Heart left ventricle (tissue), 16 donors: ENCODE measurements around the gene APOBEC3H. TPM values are rescaled to one million over a fixed set of nuclear protein-coding genes. Genes with fewer than 3 reads are reported as not detected.

Source experiments
- ATAC-seq, 4 donors: fragments of 200-7000 bp; cut with Tn5 transposase; one replicate each; pipeline ENCODE4 v1.9.1; 2020 to 2022; ENCODE audit warnings: moderate library complexity in 4 of 4, mild to moderate bottlenecking in 3 of 4, moderate number of reproducible peaks in 1 of 4
- DNase-seq, 5 donors: peaks; one replicate each; pipeline ENCODE4 v3.0.0-alpha.2; 2020
- H3K27ac ChIP-seq, 12 donors: fragments of 200-600 bp; sonication (generic) in 4 of 12; one replicate each; pipeline versions ENCODE4 v1.5.0 to v1.8.0; 2016 to 2022; ENCODE audit warnings: mild to moderate bottlenecking in 2 of 12
- H3K27me3 ChIP-seq, 9 donors: fragments of 200-600 bp; sonication (generic) in 2 of 9; one replicate each; pipeline versions ENCODE4 v1.5.1 to v1.8.0; 2016 to 2022; ENCODE audit warnings: mild to moderate bottlenecking in 3 of 9
- H3K36me3 ChIP-seq, 9 donors: fragments of 200-600 bp; sonication (generic) in 2 of 9; one replicate each; pipeline versions ENCODE4 v1.5.0 to v1.8.0; 2018 to 2022; ENCODE audit warnings: mild to moderate bottlenecking in 2 of 9
- H3K4me1 ChIP-seq, 12 donors: fragments of 200-600 bp; sonication (generic) in 4 of 12; one replicate each; pipeline versions ENCODE4 v1.5.0 to v1.8.0; 2016 to 2022; ENCODE audit warnings: mild to moderate bottlenecking in 3 of 12
- H3K4me3 ChIP-seq, 12 donors: fragments of 200-600 bp; sonication (generic) in 4 of 12; one replicate each; pipeline versions ENCODE4 v1.5.0 to v1.8.0; 2017 to 2022; ENCODE audit warnings: mild to moderate bottlenecking in 9 of 12, moderate library complexity in 4 of 12
- H3K9me3 ChIP-seq, 12 donors: fragments of 200-600 bp; sonication (generic) in 4 of 12; one replicate each; pipeline versions ENCODE4 v1.5.0 to v1.8.0; 2016 to 2022; ENCODE audit warnings: mild to moderate bottlenecking in 1 of 12
- POLR2A ChIP-seq, 2 donors: fragments of 450-650 bp; IDR thresholded peaks; one replicate each; pipeline ENCODE4 v1.6.1; 2017; ENCODE audit warnings: antibody characterized with exemption in 2 of 2, mild to moderate bottlenecking in 2 of 2, moderate library complexity in 2 of 2
- WGBS, 4 donors: extraction: QIAGEN DNeasy Blood & Tissue Kit in 2 of 4; methylation state at CpG; one replicate each; pipeline versions ENCODE4 v1.1.5 to v1.1.7; 2013 to 2018; 5-methylcytosine and 5-hydroxymethylcytosine counted together
- intact Hi-C, 10 donors: fragments of 100-400 bp; cut with DNase I; formaldehyde crosslinking; loops; one replicate each; pipeline versions ENCODE4 v1.11.1 to v1.14.2; 2022
- polyA plus RNA-seq, 2 donors: library from polyadenylated mRNA; stranded (reverse); fragments of 200-250 nt; gene quantifications; one replicate each; pipeline ENCODE4 v1.2.3, GENCODE V29; 2013
- total RNA-seq, 9 donors: library from RNA; depleted of rRNA in 2 of 9; stranded (reverse); fragments of >200 nt in 2 of 9; fragmentation: NEBNext Ultra II Directional in 3 of 9; extraction: Animal tissue kit (Norgen Biotek cat#: 25700) in 3 of 9; gene quantifications; one replicate each; pipeline versions ENCODE4 v1.1.0 to v1.2.4, GENCODE V29; 2016 to 2023
- TF ChIP-seq, protein P1 (sequence below), 12 donors: fragments of 200-600 bp; sonication (generic) in 4 of 12; IDR thresholded peaks; one replicate each; pipeline versions ENCODE4 v1.5.0 to v1.8.0; 2018 to 2022; ENCODE audit warnings: antibody characterized with exemption in 12 of 12, mild to moderate bottlenecking in 5 of 12
- donor health status: ischemic (EF 13 %, LVEDD 7.1; RV severe dilation, severe dysfunction).
- donor health status: healthy with polysubstance abuse.
- donor health status: DM: no; HTN: yes; CAD: no.
- donor health status: DM: no; HTN: no; CAD: no.
- donor health status: ischemic (EF 25% LVEDD 6.9; RV normal size, moderate dysfunction).
- donor health status: ischemic (EF 25% LVEDD 5.7; RV mildly dilated, moderate dysfunction).
- donor health status: healthy.
- donor health status: DM: yes; HTN: yes; CAD: no.
- donor health status: ischemic (EF 35%, LVEDD 5.7; RV mildly dilated, moderate dysfunction).
- donor health status: nonischemic (EF 11% LVEDD 7.7; RV severe dilation, severe dysfunction).
- donor health status: DM: yes; HTN: yes; CAD: no.
- donor health status: PGD.
- donor health status: ischemic (EF 29% LVEDD 5.4; RV normal size, mild dysfunction).
- donor health status: nonischemic (EF 23%, LVEDD 6.1; RV moderate dilation, normal function).

The APOBEC3H gene
- total and polyA plus RNA-seq, 11 donors: 0.21 to 1.7 (median 0.60) TPM; not detected in 6

GRCh38 chr22:39150848-39151215 is 53.8 kb downstream of the APOBEC3H start:
- peak in 1 of 4 donors; percentile 4 for ATAC-seq
- peak overlapping the region in 9 of 12 donors; percentile 71 to 99 (median 94) for H3K4me3 ChIP-seq
- DNase-seq: peak in 1 of 5 donors; percentile 25
- H3K36me3 ChIP-seq: peaks cover 0 to 25% (median 9%) of the 10 kb centered on the region in 9 donors
- TF ChIP-seq POLR2A (IDR thresholded peaks at IDR 0.05): no peak
- TF ChIP-seq, protein P1, sequence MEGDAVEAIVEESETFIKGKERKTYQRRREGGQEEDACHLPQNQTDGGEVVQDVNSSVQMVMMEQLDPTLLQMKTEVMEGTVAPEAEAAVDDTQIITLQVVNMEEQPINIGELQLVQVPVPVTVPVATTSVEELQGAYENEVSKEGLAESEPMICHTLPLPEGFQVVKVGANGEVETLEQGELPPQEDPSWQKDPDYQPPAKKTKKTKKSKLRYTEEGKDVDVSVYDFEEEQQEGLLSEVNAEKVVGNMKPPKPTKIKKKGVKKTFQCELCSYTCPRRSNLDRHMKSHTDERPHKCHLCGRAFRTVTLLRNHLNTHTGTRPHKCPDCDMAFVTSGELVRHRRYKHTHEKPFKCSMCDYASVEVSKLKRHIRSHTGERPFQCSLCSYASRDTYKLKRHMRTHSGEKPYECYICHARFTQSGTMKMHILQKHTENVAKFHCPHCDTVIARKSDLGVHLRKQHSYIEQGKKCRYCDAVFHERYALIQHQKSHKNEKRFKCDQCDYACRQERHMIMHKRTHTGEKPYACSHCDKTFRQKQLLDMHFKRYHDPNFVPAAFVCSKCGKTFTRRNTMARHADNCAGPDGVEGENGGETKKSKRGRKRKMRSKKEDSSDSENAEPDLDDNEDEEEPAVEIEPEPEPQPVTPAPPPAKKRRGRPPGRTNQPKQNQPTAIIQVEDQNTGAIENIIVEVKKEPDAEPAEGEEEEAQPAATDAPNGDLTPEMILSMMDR (IDR thresholded peaks at IDR 0.05): no peak
- H3K27ac ChIP-seq: peak overlapping the region in 11 of 12 donors; percentile 82 to 99 (median 94)
- intact Hi-C loops: loop anchor here in 4 of 10 donors (5.0 kb wide), 2 partner anchors 166 to 371 kb away; partner anchors contain the start of genes RPL3 (in 4 of the 4) and ATF4 (in 1 of the 4)
- H3K9me3 ChIP-seq: no peaks in the 10 kb centered on the region
- peaks cover 0 to 68% (median 44%) of the 10 kb centered on the region in 12 donors for H3K4me1 ChIP-seq
- WGBS, 4 donors: 33 to 60% (median 51%) methylated on average over 6 of the region's 6 CpGs
- H3K27me3 ChIP-seq: peaks cover 0 to 15% (median 0%) of the 10 kb centered on the region in 9 donors

GRCh38 chr22:39151329-39151975 is 54.4 kb downstream of the APOBEC3H start:
- Histone ChIP-seq H3K4me1 (peaks cover 0 to 62% (median 38%) of the 10 kb centered on the region in 12 donors), H3K4me3 (peak overlapping the region; percentile 71 to 99 (median 92)), H3K27me3 (peaks cover 0 to 15% (median 0%) of the 10 kb centered on the region in 9 donors), H3K9me3 (no peaks in the 10 kb centered on the region), H3K27ac (peak overlapping the region; percentile 82 to 99 (median 94)), H3K36me3 (peaks cover 0 to 25% (median 9%) of the 10 kb centered on the region in 9 donors)
- ATAC-seq (no peak), DNase-seq (peak in 1 of 5 donors; percentile 26)
- no peak for TF ChIP-seq POLR2A (IDR thresholded peaks at IDR 0.05)
- TF ChIP-seq, protein P1 (IDR thresholded peaks at IDR 0.05): no peak
- intact Hi-C loops: loop anchor here in 4 of 10 donors (5.0 kb wide), 2 partner anchors 166 to 371 kb away; partner anchors contain the start of genes RPL3 (in 4 of the 4) and ATF4 (in 1 of the 4)
- WGBS, 4 donors: 40 to 64% (median 53%) methylated on average over 15 to 16 of the region's 16 CpGs

DNA sequence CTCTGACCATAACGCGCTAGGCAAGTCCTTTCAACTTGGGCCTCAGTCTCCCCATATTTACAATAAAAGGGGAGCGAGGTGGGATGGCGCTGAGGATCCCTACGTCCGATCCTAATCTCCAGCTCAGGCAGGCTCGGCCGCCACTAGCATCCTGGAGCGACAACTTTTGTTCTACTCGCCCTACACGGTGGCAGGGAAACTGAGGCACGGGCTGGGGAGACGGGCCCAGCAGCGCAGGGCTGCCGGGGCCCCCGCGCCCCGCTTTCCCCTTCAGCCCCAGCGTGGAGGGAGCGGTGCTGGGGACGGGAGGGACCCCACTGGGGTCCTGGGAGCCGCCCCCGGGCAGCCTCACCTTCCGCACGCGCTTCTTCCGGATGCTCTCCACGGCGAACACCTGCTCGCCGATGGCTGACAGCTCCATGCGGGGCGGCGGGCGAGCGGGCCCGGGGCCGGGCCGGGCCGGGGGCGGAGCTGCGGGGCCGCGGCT is 55.0 kb downstream of the APOBEC3H start:
- WGBS, 4 donors: 5 to 9% (median 9%) methylated on average over 11 to 44 of the region's 44 CpGs
- DNase-seq: no peak
- Histone ChIP-seq H3K27me3 (peaks cover 0 to 15% (median 0%) of the 10 kb centered on the region in 9 donors), H3K36me3 (peaks cover 0 to 24% (median 9%) of the 10 kb centered on the region in 9 donors), H3K4me1 (peaks cover 0 to 59% (median 33%) of the 10 kb centered on the region in 12 donors), H3K9me3 (no peaks in the 10 kb centered on the region), H3K4me3 (peak overlapping the region; percentile 71 to 99 (median 92)), H3K27ac (peak overlapping the region; percentile 82 to 99 (median 94))
- intact Hi-C loops: loop anchor here in 6 of 10 donors (1.0 to 5.0 kb wide), 3 partner anchors 165 to 370 kb away; partner anchors contain the start of genes RPL3 (in 6 of the 6) and ATF4 (in 1 of the 6)
- no peak for ATAC-seq
- no peak for TF ChIP-seq POLR2A (IDR thresholded peaks at IDR 0.05)
- TF ChIP-seq, protein P1 (IDR thresholded peaks at IDR 0.05): no peak
